ENCODE results near the gene CHIA.
A peak's percentile ranks its signal among the peaks of the same experiment; 100 is the strongest.
"Not testable (repeated sequence)": the region's sequence is repeated elsewhere in the genome, so short reads cannot be mapped to it uniquely, and the experiment has no call there.

The CHIA gene

GRCh38 chr1:111286912-111287311, 3.7 kb upstream of the CHIA start:
- DNase-seq, result no peak

GRCh38 chr1:111289371-111289770, 1.3 kb upstream of the CHIA start:
- DNase-seq, result no peak

GRCh38 chr1:111290104-111290503, 547 bp upstream of the CHIA start:
- DNase-seq, result no peak

- DNase-seq, result no peak
Observed at GRCh38 chr1:111294390-111294789, 3.7 kb downstream of the CHIA start.

GRCh38 chr1:111302374-111302773, 11.7 kb downstream of the CHIA start:
- no peak for DNase-seq

- no peak for DNase-seq
Observed at GRCh38 chr1:111309690-111310089, 19.0 kb downstream of the CHIA start.

GRCh38 chr1:111318523-111318922, 27.9 kb downstream of the CHIA start:
- no peak for DNase-seq

GRCh38 chr1:111320066-111320879, 29.6 kb downstream of the CHIA start:
- no peak for DNase-seq

GRCh38 chr1:111323231-111323630, 32.6 kb downstream of the CHIA start:
- DNase-seq, result no peak

GRCh38 chr1:111332190-111332589, 41.5 kb downstream of the CHIA start:
- no peak for DNase-seq

GRCh38 chr1:111334169-111334568, 43.5 kb downstream of the CHIA start:
- no peak for DNase-seq

GRCh38 chr1:111335214-111335877, 44.7 kb downstream of the CHIA start:
- DNase-seq, result not testable (repeated sequence)

GRCh38 chr1:111338849-111339248, 48.2 kb downstream of the CHIA start:
- DNase-seq, result not testable (repeated sequence)

- DNase-seq, result peak; percentile 31
Observed at GRCh38 chr1:111346089-111346885, 55.6 kb downstream of the CHIA start.

GRCh38 chr1:111347026-111347425, 56.4 kb downstream of the CHIA start:
- no peak for DNase-seq

GRCh38 chr1:111351700-111352099, 61.0 kb downstream of the CHIA start:
- DNase-seq, result no peak

- no peak for DNase-seq
Observed at GRCh38 chr1:111354584-111354983, 63.9 kb downstream of the CHIA start.

- DNase-seq, result no peak
Observed at GRCh38 chr1:111358964-111359363, 68.3 kb downstream of the CHIA start.

GRCh38 chr1:111359376-111359775, 68.7 kb downstream of the CHIA start:
- DNase-seq, result no peak

- not testable (repeated sequence) for DNase-seq
Observed at GRCh38 chr1:111360257-111360656, 69.6 kb downstream of the CHIA start.

GRCh38 chr1:111361761-111362160, 71.1 kb downstream of the CHIA start:
- no peak for DNase-seq

GRCh38 chr1:111364690-111365089, 74.0 kb downstream of the CHIA start:
- no peak for DNase-seq

GRCh38 chr1:111366256-111366655, 75.6 kb downstream of the CHIA start:
- no peak for DNase-seq

GRCh38 chr1:111369177-111369576, 78.5 kb downstream of the CHIA start:
- DNase-seq, result no peak

Data from NCI-H446 treated with DMSO at 0.1 percent for 48 hours (cell line).